ENCODE measurements around the gene KXD1. TPM values are rescaled to one million over a fixed set of nuclear protein-coding genes. Genes with fewer than 3 reads are reported as not detected.
A peak's percentile ranks its signal among the peaks of the same experiment; 100 is the strongest.
"Not testable (repeated sequence)": the region's sequence is repeated elsewhere in the genome, so short reads cannot be mapped to it uniquely, and the experiment has no call there.

Gene KXD1
- total RNA-seq, 2 donors from 2014 or later, result 53.0 to 53.4 TPM

DNA sequence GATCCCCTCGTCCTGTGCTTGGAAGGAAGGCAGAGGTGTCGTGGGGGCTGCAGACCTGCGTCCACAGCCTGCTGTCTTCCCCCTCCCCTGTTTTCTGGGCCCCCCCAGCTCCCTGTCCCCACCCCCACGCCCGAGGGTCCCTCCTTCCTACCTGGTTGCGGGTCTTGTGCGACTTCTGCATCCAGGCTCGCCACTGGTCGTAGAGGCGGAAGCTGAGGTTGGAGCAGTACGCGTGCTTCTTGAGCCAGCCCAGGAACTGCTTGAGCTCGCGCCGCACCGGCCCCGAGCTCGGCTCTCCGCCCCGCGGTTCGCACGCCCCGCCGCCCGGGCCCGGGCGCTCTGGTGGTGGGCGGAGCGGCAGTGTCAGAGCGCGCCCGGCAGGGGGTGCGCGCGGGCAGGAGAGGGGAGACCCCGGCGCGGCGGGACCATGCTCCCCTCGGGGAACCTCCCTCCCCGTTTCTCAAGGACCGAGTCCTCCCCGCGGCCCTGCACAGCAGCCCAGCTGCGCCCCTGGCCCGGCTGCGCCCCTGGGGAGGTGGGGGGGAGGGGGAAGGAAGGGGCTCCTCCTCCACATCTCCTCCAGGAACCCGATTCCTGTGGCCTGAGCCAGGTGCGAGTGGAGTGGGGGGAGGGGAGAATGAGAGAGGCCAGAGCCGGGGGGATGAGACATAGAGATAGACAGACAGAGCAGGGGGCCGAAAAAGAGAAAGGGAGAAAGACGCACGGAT, 36.6 kb downstream of the KXD1 start:
- intact Hi-C loops (cut with DNase I), result loop anchor here (5.0 kb wide), 3 partner anchors 78 to 253 kb away; no protein-coding TSS in a partner anchor

DNA sequence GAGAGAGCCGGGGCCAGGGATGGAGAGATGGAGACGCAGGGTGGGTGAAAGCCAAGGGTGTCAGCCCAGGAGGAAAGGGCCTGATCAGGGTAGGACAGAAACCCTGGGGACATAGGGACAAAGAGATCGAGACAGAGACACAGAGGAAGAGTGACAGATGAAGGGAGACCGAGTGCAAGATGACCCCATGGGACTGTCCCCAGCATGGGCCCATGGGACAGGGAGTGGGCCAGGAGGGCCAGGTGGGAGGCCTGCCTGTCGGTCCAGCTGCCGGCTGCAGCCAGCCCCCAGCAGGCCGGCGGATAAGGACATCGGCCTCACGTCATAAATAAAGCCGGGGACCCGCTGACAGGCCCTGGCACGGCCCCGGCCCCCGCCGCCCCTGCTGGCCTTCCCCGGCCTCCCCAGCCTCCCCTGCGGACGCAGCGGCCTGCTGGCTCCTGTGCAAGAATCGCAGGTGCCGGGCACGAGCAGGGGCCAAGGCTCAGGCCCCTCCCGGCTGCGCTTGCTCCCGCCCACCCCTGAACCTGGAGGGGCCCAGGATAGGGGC, 37.2 kb downstream of the KXD1 start:
- ATAC-seq (no peak), DNase-seq (no peak)

More for the DNA sequence above, 36.6 kb downstream of the KXD1 start:
- DNase-seq, result peak; percentile 78
- peak; percentile 71 to 72 for ATAC-seq

DNA sequence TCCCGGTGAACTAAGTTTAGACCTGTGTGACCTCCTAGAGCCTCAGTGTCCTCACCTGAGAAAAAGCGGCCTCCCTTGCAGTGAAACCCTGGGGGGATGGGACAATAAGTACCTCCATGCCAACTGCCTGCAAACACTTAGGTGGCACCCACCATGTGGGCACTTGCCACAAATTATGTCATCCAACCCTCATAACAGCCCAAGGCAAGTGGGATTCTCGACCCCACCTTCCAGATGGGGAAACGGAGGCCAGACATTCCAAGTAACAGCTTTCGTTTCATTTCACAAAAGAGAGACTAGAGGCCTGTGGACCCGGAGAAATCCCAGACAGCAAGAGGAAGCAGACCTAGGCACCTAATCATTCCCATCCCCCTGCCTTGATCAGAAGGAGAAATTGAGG, 37.8 kb downstream of the KXD1 start:
- DNase-seq (no peak), ATAC-seq (no peak)
- intact Hi-C loops (cut with DNase I), result loop anchor here in 1 of 2 donors (5.0 kb wide), 1 partner anchor 252 kb away; no protein-coding TSS in a partner anchor

More for the DNA sequence above, 37.2 kb downstream of the KXD1 start:
- intact Hi-C loops (cut with DNase I), result loop anchor here (5.0 kb wide), 3 partner anchors 77 to 252 kb away; no protein-coding TSS in a partner anchor

DNA sequence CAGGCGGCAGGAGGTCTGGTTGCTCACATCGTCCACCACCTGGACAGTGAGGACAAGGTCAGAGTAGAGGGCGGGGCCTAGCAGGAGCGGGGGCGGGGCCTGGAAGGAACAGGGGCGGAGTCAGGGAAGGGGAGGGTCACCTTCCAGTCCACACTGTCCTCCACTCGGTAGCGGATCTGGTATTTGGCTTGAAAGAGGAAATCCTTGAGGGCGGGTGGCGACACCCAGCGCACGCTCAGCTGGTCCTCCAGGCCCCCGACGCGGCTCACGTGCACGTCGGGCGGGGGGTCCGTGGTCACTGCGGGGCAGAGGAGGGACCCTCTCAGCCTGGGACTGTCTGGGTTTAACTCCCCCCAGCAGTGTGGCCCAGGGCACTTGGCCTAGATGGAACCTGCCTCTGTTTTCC, 39.1 kb downstream of the KXD1 start:
- DNase-seq, result peak; percentile 68
- peak in 1 of 2 donors; percentile 57 for ATAC-seq
- intact Hi-C loops (cut with DNase I), result loop anchor here in 1 of 2 donors (5.0 kb wide), 1 partner anchor 251 kb away; no protein-coding TSS in a partner anchor

DNA sequence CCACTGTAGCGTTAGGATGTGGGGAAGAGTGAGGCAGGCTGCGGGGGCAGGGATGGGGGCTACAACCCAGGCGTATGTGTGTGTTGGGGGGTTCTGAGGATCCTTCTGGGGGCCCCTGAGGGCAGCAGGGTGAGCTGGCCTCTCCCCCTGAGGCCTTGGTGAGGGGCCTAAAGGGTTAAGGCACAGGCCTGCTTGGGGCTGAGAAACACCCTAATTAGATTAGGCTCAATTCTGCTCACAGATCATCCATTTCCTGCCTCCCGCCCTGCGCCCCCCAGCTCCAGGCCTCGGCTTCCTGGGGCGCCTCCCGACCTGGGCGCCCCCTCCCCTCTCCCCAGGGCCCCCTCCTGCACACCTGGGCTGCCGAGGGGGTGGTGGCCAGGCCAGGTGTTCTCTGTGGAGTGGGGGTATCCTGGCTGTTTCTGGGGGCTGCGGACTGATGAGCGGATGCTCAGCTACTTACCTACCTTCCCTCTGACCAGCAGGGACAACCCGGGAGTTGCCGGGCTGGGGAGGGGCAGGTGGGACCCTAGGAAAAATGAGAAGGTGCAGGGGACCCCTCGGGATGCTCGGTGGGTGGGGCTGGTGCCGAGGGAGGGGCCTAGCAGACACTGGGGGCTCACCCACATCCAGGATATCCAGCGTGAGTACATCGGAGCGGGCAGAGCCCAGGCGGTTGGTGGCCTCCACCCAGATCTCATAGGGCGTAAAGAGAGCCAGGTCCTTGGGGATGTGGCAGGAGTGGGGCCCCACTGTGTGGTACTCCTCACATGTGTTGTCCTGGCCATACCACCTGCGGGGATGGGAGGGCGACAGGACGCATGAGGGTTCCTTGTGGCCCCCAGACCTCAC, 40.4 kb downstream of the KXD1 start:
- ATAC-seq (no peak), DNase-seq (no peak)
- intact Hi-C loops (cut with DNase I), result loop anchor here in 1 of 2 donors (5.0 kb wide), 1 partner anchor 249 kb away; no protein-coding TSS in a partner anchor

DNA sequence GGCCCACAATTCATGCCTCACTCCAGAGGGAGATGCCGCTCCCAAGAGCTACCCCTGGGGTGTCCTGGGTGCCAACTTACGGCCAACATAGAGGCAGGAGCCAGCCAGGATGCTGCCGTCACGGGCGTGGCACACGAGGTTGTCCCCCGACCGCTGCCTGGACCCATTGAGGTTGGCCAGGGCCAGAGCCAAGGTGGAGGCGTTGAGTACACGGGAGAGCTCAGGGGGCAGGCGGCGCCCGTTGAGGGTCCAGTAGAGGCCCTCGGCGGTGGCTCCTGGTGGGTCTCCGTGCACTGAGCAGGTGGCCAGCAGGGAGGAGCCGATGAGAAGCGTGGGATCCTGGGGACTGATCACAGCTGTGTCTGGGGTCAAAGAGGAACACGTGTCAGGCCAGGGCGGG, 41.8 kb downstream of the KXD1 start:
- ATAC-seq (no peak), DNase-seq (no peak)
- intact Hi-C loops (cut with DNase I), result loop anchor here in 1 of 2 donors (5.0 kb wide), 1 partner anchor 248 kb away; no protein-coding TSS in a partner anchor

DNA sequence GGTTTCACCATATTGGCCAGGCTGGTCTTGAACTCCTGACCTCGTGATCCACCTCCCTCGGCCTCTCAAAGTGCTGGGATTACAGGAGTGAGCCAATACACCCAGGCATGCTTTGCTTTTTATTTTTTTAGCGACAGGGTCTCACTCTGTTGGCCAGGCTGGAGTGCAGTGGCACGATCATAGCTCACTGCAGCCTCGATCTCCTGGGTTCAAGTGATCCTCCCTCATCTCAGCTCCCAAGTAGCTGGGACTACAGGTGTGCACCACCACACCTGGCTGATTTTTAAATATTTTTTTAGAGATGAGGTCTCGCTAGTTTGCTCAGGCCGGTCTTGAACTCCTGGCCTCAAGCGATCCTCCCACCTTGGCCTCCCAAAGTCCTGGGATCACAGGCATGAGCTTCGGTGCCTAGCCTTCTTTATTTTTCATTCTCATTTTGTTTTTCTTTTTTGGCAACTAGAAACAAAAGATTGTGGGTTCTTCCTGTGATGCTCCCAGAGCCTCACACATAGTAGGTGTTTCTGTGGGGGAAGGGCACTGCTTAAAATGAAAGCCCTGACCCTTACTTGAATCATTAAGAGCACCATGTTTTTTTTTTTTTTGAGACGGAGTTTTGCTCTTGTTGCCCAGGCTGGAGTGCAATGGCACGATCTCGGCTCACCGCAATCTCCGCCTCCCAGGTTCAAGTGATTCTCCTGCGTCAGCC, 43.2 kb downstream of the KXD1 start:
- intact Hi-C loops (cut with DNase I); DNase-seq; ATAC-seq: not testable (repeated sequence)

DNA sequence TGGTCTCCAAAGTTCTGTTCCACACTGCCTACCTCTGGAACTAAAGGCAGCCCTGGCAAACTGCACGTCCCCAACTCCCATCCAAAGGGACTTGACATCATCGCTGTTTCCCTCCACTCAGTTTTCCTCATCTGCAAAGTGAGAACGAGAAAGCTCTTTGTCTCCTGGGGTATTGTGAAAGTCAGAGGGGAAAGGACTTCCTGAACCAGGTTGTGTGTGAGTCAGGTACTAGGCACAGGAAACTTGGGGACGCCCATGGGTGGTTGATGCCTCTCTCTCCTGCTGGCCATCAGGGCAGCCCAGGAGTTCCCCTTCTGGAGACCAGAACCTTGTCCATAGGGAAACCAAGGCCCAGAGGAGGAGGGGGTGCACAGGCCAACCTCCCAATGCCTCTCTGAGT, 44.2 kb downstream of the KXD1 start:
- intact Hi-C loops (cut with DNase I), result no loop called here
- ATAC-seq (no peak), DNase-seq (no peak)

DNA sequence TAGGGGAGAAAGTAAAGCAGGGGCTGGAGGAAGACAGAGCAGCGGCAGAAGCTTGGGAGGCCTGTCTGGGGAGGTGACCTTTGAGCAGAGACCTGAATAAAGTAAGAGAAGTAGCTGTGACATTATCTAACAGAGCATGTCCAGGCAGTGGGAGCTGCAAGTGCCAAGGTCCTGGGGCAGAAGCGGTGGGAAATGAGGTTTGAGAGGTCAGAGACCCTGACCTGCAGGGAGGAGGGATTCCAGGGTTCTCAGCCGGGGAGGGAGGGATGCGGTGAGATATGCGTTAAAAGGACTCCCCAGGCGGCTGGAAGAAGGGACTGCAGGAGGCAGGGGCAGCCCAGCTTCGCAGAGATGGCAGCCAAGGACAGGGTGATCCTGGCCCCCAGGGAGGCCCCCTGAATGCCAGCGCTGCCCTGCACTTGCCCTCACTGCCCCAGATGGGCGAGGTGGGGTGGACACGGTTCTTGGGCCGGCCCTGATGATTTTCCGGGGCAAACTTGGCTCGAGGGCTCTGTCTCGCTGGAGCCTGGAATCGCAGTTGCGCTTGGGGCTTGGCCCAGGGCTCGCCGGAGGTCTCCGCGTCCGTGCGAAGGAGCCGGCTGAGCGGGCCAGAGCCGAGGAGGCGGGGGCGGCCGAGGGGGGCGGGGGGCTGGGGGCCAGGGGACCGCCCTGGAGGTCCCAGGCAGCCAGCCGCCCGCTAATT, 45.7 kb downstream of the KXD1 start:
- DNase-seq (no peak), ATAC-seq (peak; percentile 14 to 59)
- intact Hi-C loops (cut with DNase I), result no loop called here

DNA sequence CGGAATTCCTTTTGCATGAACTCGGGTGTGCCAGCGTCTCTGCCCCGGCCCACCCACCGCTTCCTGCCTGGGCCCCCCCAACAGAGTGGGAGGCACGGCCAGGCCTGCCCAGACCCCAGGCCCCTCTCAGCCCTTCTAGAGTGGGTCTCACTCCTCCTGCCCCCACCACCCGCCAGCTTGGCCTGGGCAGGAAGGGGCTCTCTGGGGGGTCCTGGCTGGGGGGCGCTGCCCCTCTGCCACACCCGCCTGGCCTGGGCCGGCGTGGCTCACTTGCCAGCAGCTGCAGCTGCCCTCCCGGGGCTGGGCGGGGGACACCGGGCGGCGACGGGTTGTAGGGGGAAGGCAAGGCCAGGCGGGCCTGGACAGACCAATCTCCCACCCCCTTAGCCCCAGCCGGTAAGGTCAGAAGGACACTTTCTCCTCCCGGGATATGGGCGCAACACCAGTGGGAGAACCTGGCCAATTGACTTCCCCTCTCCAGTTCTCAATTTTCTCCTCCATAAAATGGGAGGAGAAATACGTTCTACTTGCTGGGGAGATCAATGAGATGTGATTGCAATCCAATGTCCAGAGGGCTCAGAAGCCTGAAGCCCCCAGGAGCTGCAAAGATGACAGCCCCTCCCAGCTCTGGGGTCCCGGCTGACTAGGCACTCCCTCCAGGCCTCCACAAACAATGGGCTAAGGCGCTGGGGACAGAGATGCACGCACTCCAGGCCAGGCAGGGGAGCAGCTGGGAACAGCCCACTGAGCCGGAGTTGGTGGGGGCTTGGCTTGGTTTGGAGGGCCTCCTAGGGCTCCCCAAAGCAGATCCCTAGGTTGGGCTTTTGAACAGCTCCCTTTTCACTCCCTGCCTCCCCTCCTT, 46.5 kb downstream of the KXD1 start:
- DNase-seq (no peak), ATAC-seq (peak; percentile 14 to 17)
- intact Hi-C loops (cut with DNase I), result no loop called here

DNA sequence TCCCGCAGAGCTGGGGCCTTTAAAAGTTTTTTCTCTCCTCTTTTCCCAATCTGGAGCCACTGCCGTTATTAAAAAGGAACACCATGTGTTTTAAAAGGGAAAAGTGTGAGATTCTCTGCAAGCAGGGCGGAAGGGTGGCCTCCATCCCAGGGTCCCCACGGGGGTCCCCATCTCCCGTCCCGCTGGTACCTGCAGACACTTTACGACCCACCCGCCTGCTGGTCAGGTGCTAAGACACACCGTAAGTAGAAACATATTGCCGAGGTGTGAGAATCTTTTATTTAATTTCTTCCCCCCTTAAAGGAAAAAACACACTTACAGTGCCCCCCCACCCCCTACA, 47.1 kb downstream of the KXD1 start:
- DNase-seq (no peak), ATAC-seq (no peak)
- intact Hi-C loops (cut with DNase I), result no loop called here

DNA sequence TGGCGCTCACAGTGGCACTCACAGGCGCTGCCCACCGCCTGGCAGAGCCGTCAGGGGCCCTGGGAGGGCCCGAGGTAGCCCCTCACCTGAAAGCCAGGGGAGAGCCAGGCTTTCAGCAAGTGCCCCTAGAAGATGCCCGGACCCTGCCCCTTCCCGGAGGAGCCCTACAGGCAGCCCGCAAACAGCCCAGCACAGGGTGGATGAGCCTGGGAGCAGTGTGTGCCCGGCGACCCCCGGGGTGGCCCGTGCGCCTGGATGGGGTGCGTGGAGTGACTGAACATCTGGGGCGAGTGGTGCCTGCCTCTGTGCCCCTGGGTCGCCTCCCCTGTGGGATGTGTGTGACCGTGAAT, 47.5 kb downstream of the KXD1 start:
- ATAC-seq, result no peak

DNA sequence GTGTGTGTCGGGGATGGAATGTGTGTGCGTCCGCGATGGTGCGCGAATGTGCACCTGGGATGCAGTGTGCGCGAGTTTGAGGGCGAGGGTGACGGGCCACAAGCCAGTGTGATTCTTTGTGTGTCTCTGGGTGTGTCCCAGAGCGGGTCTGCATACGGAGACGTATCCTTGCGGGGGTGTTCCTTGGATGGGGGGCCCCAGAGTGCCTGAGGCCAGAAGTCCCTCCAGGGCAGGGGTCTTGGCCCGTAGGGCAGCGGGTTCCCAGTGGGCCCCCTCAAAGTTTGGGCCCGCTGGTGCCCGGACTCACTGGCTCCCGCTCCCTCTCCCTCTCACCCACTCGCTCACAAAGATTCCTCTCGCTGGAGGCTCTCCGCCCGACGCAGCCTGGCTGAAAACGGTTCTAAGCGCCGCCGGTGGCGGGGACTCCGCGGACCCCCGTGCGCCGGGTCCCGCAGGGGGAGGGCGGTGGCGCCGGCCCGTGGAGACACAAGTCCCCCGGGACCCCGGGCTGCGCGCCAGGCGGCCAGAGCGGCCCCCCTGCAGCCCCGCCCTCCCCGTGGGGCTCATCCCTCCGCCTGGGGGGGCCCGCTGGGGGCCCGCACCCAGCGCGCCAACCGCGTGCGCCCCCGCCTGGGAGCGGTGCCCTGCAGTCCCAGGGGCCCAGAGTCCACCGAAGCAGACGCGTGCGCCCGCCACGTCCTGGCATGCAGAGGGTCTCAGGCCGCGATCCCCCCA, 48.0 kb downstream of the KXD1 start:
- no peak for ATAC-seq
- no peak for DNase-seq
- intact Hi-C loops (cut with DNase I), result no loop called here

More for the DNA sequence above, 47.5 kb downstream of the KXD1 start:
- intact Hi-C loops (cut with DNase I), result no loop called here
- DNase-seq, result no peak

DNA sequence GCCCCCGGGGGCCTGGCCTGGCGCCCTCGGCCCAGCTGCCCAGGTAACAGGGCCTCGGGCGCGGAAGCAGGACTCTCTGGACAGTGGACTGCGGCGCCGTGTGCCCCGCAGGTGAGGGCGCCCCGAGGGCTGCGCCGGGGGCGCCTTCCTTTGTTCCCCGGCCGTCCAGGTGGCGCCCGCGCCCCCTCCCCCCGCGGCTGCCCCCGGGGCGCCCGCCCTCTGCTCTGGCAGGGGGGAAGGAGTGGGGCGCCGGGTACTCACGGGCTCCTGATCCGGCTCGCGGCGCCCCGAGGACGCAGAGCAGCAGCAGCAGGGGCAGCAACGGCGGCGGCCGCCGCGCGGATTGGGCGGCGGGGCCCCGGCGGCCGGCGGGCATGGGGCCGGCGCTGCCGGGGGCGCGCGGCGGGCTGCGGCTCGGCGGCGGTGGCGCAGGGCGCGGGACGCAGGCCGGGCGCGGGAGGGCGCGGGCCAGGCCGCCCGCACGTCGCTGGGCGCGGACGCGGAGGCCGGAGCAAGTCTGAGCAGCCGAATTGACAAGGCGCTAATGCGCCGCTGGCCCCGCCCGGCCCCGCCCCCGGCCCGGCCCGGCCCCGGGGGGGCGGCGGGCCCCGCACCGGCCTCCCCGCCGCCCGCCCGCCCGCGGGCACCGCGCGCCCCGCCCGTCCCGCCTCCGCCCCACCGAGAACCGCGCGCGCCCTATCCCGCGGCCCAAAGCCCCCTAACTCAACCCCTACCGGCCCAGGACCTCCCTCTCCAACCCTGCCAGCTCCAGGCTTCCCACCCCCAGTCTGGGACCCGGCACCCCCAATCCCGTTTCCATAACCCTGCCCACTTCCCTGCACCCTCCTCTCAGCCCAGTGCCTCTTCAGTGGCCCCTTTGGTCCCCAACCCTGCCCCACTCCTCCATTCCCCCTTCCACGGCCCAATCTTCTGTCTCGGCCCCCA, 48.9 kb downstream of the KXD1 start, which contains the start of gene CRLF1:
CRLF1 (minus strand) TSS at position 519 of the 945 bp plus-strand sequence; CDS start at position 376, 143 bp downstream.
- intact Hi-C loops (cut with DNase I), result no loop called here
- peak in 1 of 2 donors; percentile 3 for ATAC-seq

DNA sequence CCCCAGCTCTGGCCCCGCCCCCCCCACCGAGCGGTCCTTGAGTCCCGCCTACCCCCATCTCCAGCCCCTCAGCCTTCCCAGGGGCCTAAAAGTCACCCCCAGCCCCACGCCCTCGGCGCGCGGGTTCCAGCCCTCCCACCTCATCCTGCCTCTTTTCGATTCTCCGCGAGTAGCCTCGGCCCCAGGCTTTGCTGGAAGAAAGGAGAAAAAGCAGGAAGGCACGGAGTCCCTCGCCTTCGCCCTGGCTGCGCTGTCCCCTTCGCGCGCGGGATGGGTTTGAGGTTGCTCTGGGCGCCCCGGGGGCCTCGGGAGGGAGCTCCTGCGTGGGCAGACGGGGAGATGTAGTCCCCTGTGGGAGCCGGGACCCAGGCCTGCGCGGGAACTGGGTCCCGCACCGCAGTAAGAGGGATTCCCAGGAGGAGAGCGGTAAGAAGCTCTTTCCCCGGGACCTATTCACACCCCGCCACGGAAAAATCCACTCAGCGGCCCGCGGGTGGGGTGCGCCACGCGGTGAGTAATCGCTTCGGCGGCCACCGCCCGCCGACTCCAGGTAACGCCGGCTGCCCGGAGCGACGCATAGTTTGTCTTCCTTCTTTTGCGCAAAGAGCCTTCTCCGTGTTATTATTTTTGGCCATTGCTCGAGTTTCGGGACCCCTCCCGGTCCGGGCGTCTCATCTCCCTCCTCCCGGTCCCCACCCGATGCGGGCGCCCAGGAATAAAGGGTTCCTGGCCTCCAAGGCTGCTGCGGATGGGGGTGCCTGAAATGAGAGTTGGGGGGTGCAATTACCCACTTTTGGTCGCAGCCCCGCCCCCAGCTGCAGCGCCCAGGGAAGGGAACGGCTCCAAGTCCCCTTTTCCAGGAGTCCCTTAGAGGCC, 49.8 kb downstream of the KXD1 start:
- peak in 1 of 2 donors; percentile 5 for ATAC-seq
- intact Hi-C loops (cut with DNase I), result no loop called here

More for the DNA sequence above, 48.9 kb downstream of the KXD1 start, which contains the start of gene CRLF1:
- no peak for DNase-seq

More for the DNA sequence above, 49.8 kb downstream of the KXD1 start:
- no peak for DNase-seq

All from left cardiac atrium (tissue), 4 donors.